ENCODE measurements around the gene BEX1. TPM values are rescaled to one million over a fixed set of nuclear protein-coding genes. Genes with fewer than 3 reads are reported as not detected.
A peak's percentile ranks its signal among the peaks of the same experiment; 100 is the strongest.

Gene BEX1
- total RNA-seq (2011; cell fraction: chromatin; rRNA removed; ENCODE audit: low replicate concordance) = not detected in 2 replicates
- total RNA-seq (2011; cell fraction: nucleolus; rRNA removed) = not detected in 2 replicates
- total RNA-seq (2011; cell fraction: nucleoplasm; rRNA removed) = not detected in 2 replicates
- total RNA-seq (2014; rRNA removed) = not detected in 2 replicates
- not detected in 2 replicates for total RNA-seq (2014; rRNA removed; fragmentation: Illumina TruSeq; extraction: Trizol)
- total RNA-seq (2015; rRNA removed; fragmentation: Illumina TruSeq; extraction: Trizol) = not detected in 2 replicates
- total RNA-seq (2021) = not detected in 2 replicates
- polyA plus RNA-seq (2011; rRNA removed) = not detected in 2 replicates
- not detected in 2 replicates for polyA plus RNA-seq (2011; cell fraction: cytosol; rRNA removed)
- not detected in 2 replicates for polyA plus RNA-seq (2011; cell fraction: nucleus; rRNA removed)
- polyA plus RNA-seq (2012) = 0.15 TPM in 1 of 2 replicates, not detected in the other
- not detected in 2 replicates for polyA plus RNA-seq (2014; fragmentation: Illumina TruSeq; extraction: Trizol)
- polyA plus RNA-seq (2014; fragmentation: Nextera tagmentation; extraction: Ambion mirVana) = not detected
- not detected in 2 replicates for polyA plus RNA-seq (2014; rRNA removed)
- not detected in 2 replicates for polyA minus RNA-seq (2011; rRNA and poly(A)+ RNA removed)
- polyA minus RNA-seq (2011; cell fraction: cytosol; rRNA and poly(A)+ RNA removed) = not detected in 2 replicates
- not detected in 2 replicates for polyA minus RNA-seq (2011; cell fraction: nucleus; rRNA and poly(A)+ RNA removed)
- Bru-seq, nascent RNA = not detected
- BruChase-seq, experiment 1, labeled RNA remaining after a 2-hour chase = not detected
- not detected for BruChase-seq, experiment 2, labeled RNA remaining after a 6-hour chase
- long read RNA-seq, experiment 1 = 0 reads
- long read RNA-seq, experiment 2 = 0 reads
- long read RNA-seq, experiment 3 = 0 reads

- peaks cover 0 to 3% of the 10 kb centered on the region in 2 experiments; a peak in 1 of 5 replicates for H3K27me3 ChIP-seq (ENCODE audit: control insufficient read depth in 2 of 2, insufficient read depth in 2 of 2, low read length in 2 of 2)
- TF ChIP-seq, protein P1, sequence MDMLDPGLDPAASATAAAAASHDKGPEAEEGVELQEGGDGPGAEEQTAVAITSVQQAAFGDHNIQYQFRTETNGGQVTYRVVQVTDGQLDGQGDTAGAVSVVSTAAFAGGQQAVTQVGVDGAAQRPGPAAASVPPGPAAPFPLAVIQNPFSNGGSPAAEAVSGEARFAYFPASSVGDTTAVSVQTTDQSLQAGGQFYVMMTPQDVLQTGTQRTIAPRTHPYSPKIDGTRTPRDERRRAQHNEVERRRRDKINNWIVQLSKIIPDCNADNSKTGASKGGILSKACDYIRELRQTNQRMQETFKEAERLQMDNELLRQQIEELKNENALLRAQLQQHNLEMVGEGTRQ (CRISPR knock-in tag; IDR thresholded peaks at IDR 0.05) = peak; percentile 18; the same call in 1 of the 2 replicates
- TF ChIP-seq, protein P2, sequence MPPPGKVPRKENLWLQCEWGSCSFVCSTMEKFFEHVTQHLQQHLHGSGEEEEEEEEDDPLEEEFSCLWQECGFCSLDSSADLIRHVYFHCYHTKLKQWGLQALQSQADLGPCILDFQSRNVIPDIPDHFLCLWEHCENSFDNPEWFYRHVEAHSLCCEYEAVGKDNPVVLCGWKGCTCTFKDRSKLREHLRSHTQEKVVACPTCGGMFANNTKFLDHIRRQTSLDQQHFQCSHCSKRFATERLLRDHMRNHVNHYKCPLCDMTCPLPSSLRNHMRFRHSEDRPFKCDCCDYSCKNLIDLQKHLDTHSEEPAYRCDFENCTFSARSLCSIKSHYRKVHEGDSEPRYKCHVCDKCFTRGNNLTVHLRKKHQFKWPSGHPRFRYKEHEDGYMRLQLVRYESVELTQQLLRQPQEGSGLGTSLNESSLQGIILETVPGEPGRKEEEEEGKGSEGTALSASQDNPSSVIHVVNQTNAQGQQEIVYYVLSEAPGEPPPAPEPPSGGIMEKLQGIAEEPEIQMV (tag; conservative IDR thresholded peaks at IDR 0.05; ENCODE audit: low read depth) = no peak
- no peaks in the 10 kb centered on the region for H3K9me1 ChIP-seq (ENCODE audit: control insufficient read depth, insufficient read depth, low read length)
- no peak within 1 kb of the TSS for H3K9ac ChIP-seq (ENCODE audit: insufficient read depth in 1 of 2, low read depth in 2 of 2, low read length in 2 of 2)
- H3K9me3 ChIP-seq (replicated peaks; ENCODE audit: control insufficient read depth, insufficient read depth, low read depth, low read length) = no peaks in the 10 kb centered on the region
- no peak within 1 kb of the TSS for H3K27ac ChIP-seq (ENCODE audit: extremely low read depth, low read depth, low read length)
- H3K79me2 ChIP-seq (ENCODE audit: control insufficient read depth, insufficient read depth, low read length) = no peaks in the 10 kb centered on the region
- H3K4me2 ChIP-seq (ENCODE audit: insufficient read depth, low read length) = no peak within 1 kb of the TSS
- peaks cover 0 to 8% of the 10 kb centered on the region in 2 experiments; a peak in 1 of 5 replicates for H3K4me1 ChIP-seq (replicated peaks in 1 of 2; ENCODE audit: control insufficient read depth in 2 of 2, insufficient read depth in 2 of 2, low read length in 2 of 2)
- no peak for ATAC-seq
- BruUV-seq (replicated peaks) = no TSS peak
- no peak for DNase-seq (ENCODE audit: extremely low read depth in 1 of 4, low spot score in 3 of 4)
- in situ Hi-C loops (cut with MboI) = no loop called here
- FAIRE-seq = no peak
- H3K36me3 ChIP-seq (ENCODE audit: control insufficient read depth, insufficient read depth, low read length) = no peaks in the 10 kb centered on the region
- no peak within 1 kb of the TSS for H2AFZ ChIP-seq (ENCODE audit: low read depth, low read length)
- ChIA-PET CTCF (ENCODE audit: low intra/inter-chr PET ratio) (no interaction called here), POLR2A (interaction anchor here (0.6 kb wide), 1 partner anchor 521 kb away, joined by 4 read pairs; the partner anchor contains the start of gene TCEAL4)
- intact Hi-C loops (cut with micrococcal nuclease) = no loop called here
- no peaks in the 10 kb centered on the region for H4K20me1 ChIP-seq (replicated peaks; ENCODE audit: control insufficient read depth, insufficient read depth, low read length)
- 49% methylated on average over 6 of the region's 39 CpGs for WGBS (ENCODE audit: insufficient coverage, low coverage, missing lambda C conversion rate)
- no peak within 1 kb of the TSS for H3K4me3 ChIP-seq
Measured at GRCh38 chrX:103063918-103064434, at the start of gene BEX1. Gene BEX1, minus strand, starts transcription at chrX:103064171. Its CDS starts 897 bp downstream, at chrX:103063274.
